HG03139 (cell line): ENCODE measurements around the gene HSD11B1.
"Not testable (repeated sequence)": the region's sequence is repeated elsewhere in the genome, so short reads cannot be mapped to it uniquely, and the experiment has no call there.

Experiments used
- ATAC-seq: cut with Tn5 transposase; IDR thresholded peaks from one replicate; pipeline ENCODE4 v1.9.1; 2021; ENCODE audit not compliant: unreplicated experiment

HSD11B1 gene

DNA sequence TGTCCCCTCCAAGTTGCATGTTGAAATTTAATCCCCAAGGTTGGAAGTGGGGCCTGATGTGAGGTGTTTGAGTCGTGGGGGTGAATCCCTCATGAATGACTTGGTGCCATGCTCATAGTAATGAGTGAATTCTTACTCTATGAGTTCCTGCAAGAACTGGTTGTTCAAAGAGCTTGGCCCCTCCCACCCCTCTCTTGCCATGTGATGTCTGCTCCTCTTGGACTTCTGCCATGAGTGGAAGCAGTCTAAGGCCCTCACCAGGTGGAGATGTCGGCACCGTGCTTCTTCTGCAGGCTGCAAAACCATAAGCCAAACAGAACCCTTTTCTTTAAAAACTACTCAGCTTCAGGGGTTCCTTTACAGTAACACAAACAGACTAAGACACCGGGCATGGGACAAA is 15.2 kb upstream of the HSD11B1 start:
- no peak for ATAC-seq

DNA sequence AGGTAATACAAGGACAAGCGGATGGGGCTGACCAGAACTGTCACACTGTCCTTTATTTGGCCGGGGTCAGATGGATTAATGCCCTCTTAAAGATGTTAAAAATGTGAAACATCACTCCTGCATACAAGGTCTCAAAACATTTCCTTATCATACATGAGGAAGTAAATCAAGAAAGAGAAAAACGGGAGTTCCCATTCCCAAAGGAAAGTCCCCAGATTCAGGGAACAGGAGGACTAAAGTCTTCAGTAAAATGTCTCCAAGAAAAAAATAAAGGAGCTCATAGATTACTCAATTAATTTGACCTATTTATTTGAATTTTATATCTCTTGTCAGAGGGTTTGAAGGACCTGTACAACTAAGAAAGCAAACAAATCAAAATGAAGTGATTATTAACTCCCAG is 13.4 kb upstream of the HSD11B1 start:
- no peak for ATAC-seq

DNA sequence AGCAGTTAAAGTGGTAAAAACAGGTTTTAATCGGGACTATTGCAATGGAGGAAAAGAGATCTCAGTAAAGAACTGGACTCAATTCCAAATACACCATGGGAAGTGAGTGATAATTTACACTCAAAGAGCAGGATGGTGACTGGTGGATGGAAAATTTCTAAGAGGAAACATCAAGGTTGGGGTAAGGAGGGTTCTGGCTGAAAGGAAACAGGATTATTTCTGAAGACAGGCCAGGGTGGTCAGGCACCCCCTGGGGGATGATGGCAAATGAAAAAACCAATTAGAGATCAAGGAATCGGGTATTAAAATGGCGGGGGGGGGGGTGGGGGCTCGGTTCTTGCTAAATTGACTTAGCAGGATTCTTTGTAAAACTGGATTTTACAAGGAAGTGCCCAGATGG is 12.3 kb upstream of the HSD11B1 start:
- ATAC-seq = no peak

DNA sequence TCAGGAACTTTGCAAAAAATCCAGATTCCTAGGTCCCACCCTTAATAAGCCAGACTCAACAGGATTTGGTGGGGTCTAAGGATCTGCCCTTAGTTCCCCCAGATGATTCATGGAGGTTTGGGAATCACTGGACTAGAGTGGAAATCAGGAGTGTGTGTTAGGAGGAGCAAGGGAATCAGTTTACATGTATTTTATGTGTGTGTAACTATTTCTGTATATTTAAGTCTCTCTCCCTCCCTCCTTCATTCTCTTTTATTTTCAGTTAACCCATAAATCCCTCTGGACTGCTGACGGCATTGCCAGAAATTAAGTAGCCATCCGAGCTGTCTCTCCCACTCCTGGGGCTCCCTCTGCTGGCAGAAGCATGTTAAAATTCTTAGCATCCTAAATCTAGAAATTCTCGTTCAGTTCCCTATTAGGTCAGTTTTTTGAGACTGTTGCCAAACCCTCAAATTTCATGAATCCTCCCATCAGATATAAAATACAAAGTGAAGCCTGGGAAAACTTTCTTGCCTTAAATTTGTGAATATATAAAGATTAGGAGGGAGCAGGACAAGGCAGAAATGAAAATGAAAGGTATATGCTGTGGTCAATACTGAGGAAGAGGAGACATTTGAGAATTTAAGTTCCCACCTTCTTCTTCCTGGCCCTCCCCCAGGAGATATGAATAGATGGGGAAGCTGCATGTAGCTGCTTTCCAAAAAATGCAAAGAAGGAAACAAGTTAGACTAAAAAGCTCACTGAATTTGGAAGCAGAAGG is 11.7 kb upstream of the HSD11B1 start:
- ATAC-seq = peak; percentile 55

DNA sequence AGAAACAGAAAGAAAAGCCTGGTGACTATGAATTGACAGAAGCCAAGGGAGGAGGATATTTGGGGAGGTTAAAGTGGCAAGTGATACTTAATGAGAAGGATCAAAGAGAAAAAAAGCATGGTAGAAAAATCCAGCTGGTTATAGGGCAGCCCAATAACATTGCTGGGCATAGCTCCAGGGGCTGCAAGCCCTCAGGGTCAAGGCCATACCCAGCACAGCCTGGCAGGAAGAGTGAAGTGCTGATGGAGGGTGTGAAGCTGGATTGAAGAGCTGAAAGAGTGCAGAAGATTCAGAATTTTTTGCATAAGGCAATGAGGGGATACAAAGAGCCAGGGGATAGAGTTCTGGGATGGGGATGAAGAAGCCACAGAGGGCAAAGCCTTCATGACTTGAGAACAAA is 8.0 kb upstream of the HSD11B1 start:
- no peak for ATAC-seq

DNA sequence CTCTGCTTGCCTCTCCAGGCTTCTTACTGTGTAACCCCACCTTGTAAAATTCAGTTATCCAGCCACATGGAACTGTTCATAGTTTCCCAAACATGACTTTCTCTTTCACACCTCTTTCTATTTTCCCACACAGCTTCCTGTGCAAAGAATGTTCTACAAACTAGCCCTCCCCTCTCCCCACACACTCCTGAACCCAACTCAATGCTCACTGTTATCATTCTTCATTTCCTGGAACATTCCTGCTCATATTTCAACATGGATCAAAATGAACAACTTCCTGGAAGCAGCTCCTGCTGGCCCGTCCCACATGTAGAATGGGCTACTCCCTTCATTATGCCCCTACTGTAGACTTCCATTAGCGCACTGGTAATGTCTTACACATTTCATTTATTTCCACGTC is 7.5 kb upstream of the HSD11B1 start:
- ATAC-seq = no peak

DNA sequence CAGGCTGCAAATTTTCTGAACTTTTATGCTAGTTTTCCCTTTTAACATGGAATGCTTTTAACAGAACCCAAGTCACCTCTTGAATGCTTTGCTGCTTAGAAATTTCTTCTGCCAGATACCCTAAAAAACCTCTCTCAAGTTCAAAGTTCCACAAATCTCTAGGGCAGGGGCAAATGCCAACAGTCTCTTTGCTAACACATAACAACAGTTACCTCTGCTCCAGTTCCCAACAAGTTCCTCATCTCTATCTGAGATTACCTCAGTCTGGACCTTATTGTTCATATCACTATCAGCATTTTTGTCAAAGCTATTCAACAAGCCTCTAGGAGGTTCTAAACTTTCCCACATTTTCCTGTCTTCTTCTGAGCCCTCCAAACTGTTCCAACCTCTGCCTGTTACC is 4.0 kb upstream of the HSD11B1 start:
- not testable (repeated sequence) for ATAC-seq

DNA sequence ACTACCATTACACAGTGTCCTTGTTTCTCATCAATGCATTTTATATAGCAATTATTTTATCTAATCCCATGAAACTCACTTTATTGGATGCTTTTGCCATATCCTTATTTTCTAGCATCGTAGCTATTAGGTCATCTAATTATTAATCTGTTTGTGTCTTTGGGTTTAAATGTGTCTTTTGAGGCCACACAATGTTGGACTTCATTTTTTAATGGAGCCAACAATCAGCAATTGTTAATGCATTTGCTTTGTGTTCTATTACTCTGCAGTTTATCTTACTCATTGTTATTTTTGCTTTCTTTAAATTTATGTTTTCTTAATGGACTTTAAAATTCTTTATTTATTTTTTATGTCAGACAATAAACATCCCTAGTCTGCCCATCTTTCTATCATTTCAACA is 1.8 kb upstream of the HSD11B1 start:
- ATAC-seq = no peak

DNA sequence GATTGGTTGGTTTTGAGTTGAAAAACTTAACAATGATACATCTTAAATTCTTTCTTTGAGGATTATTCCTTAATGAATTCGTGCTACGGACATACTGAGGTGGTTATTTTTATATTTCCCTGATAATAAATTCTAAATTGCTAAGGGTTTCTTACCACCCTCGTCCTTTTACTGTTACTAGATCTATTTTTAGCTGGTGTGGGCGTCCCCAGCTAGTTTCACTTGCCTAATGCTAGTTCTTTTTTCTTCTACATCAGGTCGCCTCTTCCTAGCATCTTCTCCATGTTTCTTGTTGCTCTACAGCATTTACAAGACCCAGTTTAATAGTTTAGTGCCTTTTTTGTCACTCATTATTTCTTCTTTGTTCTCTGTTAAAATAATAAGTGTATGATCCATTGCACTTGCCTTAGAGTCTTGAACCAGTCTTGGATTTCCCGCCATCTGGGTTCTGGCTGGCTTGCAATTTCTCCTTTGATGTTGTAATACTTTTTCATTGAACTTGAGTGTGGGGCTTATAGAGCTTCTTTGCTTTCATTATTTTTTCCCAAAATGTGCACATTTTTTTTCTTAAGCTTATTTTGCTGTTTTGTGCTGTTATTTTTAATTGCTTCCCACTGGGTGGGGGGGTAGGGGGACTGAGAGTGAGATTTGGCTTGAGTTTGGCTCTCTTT is 677 bp upstream of the HSD11B1 start:
- ATAC-seq = no peak

DNA sequence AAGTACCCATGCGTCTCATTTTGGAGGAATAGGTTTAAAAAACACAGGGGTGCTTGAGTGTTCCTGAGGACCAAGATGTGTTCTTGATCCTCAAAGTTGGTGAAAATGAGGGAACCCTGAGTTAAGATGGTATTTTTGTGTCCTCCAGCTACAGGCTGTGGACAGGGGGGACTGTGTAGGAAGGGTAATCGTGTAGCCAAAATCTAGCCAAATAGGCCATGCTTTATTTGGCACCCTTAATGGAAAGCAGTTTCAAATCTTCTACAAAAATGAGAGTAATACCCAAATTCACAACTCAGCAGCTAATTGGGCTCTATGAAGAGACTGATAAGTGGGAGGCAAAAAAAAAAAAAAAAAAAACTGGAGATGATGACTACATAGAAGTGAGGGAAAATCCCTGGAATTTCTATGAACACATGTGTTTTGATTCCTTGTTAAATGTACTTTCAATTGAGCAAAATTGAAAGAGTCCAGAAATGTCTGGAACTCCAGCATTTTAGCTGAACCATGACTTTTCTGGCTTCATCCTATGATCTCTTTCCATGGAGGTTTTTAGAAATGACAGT is 470 bp downstream of the HSD11B1 start:
- no peak for ATAC-seq

DNA sequence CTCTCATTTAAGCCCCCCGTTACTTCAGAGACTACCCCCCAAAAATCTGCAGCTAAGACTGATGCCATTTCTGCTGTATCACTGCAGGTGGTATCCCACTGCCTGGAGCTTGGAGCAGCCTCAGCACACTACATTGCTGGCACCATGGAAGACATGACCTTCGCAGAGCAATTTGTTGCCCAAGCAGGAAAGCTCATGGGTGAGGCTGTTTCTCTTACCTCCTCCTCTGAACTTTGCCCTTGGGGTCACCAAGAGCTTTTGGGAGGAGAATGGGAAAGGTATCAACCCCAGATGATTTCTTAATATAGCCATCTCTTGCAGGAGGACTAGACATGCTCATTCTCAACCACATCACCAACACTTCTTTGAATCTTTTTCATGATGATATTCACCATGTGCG is 2.0 kb downstream of the HSD11B1 start:
- no peak for ATAC-seq

DNA sequence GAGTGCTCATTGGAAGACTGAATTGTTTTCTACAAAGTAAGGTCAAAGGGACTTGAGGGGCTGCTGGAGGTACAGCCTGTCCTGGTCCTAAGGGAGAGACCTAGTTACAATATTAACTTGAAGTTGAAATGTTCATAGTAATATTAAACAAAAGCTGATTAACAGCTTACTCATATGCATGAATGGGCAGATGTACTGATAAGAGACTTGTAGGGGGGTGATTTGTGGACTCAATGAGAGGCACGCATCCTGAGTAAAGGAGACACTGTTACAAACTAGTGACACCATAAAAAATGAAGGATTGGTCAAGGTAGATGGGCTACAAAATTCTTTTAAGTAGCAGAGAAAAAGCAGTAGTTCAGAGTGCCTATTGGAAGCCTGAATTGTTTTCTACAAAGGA is 2.7 kb downstream of the HSD11B1 start:
- ATAC-seq = no peak

DNA sequence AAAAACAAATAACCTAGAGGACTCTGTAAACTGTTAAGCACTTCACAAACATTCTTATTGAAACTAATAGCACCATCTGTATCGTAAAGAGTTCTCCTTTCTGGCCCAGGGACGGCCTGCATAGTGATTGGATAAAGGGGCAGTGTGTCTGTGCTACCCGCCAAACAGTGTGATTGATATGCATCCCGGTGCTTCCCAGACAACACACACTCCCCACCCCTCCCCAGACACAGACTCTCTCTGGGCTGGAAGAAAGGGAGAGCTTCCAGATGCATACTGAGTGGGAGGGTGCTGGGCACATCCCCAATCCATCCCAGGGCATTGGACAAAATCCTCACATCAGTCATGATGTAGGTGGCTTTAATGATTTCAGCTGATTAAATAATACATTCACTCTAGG is 3.7 kb downstream of the HSD11B1 start:
- ATAC-seq = no peak

DNA sequence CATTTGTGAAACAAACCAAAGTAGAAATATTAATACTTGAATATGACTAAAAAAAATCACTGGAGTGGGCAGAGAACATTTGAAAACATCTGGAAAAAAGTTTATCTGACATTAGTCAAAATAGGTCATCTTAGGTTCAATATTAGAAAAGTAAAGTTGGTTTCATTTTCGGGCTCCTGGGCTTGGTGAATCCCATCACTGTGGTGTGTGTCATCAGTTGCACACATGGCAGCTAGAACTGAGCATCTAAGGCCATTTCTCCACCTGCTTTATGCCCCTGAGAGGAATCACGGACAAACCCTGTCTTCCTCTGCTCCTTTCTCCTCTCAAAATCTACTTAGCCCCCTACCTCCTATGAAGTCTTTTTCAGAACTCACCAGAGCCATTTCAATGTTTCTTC is 5.4 kb downstream of the HSD11B1 start:
- no peak for ATAC-seq

DNA sequence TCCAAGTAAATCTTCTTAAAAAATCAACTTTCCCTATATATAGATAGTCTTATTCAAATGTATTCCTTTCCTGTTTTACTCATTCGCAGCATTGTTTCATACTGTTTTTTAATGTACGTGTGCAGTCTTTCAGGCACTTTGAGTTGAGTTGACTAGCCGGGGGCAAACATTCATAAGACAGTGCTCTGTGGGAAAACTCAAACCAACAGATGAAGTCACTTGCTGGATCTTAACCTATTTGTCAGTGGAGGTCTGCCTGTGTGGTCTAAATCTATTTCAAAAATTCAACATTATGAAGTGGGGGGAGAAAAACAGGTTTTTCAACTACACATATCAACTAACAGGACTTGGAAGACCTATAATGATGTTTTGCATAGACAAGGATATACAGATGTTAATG is 6.2 kb downstream of the HSD11B1 start:
- no peak for ATAC-seq

DNA sequence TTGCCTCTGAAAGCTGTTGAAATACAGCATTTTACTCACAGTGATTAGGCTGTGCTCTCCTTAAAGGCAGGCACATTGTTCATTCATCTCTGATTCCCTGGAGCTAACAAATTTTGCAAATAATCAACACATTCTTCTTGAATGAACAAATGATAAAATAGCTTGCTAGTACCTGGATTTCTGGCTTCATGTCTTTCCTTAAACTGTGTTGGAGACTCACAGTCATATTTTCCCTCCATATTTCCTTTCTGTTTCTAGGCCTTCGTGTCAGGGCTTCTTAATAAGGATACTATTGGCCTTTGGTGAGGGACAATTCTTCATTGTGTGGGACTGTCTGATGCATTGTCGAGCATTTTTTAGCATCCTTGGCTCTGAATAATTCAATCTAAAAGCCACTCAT is 9.7 kb downstream of the HSD11B1 start:
- no peak for ATAC-seq

DNA sequence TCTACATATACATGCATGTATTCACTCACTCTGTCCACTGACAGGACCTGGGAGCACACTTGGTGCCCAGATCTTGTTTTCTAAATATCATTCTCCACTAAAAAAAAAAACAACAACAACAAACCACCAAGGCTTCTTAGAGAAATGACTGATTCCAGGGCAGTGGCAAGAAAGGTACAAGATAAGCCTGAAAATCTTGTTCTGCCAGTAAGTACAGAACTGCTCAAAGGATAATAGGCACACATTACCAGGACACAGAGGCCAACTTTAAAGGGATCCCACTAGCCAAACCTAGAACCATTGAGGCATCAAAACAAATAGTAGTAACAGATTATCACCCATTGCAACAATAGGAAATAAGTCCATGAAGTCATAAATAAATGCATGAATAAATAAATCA is 10.7 kb downstream of the HSD11B1 start:
- no peak for ATAC-seq

DNA sequence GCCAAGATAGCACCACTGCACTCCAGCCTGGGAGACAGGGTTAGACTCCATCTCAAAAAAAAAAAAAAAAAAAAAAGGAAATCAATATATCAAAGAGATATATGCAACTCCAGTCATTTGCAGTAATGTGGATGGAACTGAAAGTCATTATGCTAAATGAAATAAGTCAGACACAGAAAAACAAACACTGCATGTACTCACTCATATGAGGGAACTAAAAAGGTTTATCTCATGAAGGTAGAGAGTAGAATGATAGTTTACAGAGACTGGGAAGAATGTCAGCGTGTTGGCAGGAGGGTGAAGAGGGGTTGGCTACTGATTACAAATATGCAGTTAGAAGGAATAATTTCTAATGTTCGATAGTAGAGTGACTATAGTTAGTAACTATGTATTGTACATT is 13.2 kb downstream of the HSD11B1 start:
- ATAC-seq = no peak

DNA sequence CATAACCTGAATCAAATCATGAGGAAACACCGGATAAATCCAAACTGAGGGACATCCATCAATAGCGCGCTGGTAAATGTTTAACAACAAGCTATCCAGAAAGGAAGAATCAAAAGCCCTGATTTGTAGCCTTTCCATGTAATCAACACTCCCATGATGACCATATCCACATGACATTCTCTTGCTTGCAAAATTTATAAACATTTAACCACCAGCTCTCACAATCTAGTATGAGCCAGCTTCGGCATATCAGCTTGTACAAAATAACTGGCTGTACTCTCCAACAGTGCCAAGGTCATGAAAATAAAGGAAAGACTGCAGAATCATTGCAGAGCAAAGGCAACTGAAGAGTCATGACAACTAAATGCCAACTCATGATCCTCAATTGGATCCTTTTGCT is 15.7 kb downstream of the HSD11B1 start:
- no peak for ATAC-seq

DNA sequence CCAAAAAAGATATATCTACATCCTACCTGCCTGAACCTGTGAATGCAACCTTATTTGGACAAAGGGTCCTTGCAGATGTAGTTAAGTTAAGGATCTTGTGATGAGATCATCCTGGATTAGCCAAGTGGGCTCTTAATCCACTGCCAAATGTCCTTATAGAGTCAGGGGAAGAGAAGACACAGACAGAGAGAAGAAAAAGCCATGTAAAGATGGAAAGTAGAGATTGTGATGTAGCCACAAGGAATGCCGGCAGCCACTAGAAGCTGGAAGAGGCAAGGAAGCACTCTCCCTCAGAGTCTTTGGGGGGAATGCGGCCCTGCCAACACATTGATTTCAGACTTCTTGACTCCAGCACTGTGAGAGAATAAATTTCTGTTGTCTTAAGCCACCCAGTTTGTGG is 16.2 kb downstream of the HSD11B1 start:
- ATAC-seq = no peak

DNA sequence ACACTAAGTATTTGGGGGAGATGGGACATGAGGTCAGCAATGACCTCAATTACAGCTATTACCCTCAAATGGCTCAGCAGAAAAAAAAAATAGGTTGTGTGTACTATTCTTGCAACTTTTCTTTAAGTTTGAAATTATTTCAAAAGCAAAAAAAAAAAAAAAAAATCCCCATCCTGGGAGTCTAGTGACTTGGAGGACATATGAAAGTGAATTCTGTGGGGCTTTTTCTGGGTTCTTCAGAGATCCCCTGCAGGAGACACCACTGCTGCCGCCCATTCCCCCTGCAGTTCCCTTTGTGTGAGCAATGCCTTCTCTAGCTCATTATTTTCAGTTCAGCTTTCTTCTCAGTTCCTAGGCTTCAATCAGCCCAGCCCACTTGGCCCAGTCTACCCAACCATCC is 16.7 kb downstream of the HSD11B1 start:
- no peak for ATAC-seq

DNA sequence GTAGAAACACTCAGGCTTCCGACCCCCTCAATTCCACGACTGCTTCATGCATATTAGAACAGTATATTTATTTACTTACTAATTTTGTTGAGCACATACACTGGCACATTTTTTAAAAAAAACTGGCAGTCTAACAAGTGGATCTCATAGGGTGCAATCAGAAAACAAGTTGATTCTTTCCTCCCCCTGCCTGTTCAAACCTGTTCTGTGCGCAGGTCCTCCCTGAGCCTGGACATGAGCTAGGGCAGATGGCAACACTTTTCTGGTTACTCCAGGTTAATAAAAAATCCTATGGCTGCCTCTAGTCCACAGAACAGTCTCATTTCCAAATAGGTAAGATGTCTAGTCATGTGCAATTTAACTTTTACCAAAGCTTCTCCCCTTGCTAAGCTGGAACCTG is 18.6 kb downstream of the HSD11B1 start:
- ATAC-seq = no peak
